MCF 10A (cell line): ENCODE results near the gene UQCC5. TPM values are rescaled to one million over a fixed set of nuclear protein-coding genes. Genes with fewer than 3 reads are reported as not detected.
A peak's percentile ranks its signal among the peaks of the same experiment; 100 is the strongest.

Experiments used
- BruUV-seq: library from RNA; stranded (reverse); fragments of 400-500 nt; replicated peaks from 2 replicates; lab custom pipeline; 2021; lab: Mats Ljungman, UMichigan
- CTCF ChIA-PET: fragments of 300-600 bp; sonication (Branson Sonifier 250); formaldehyde crosslinking; extraction: SDS; loops from one replicate; lab custom pipeline; 2021; ENCODE audit warnings: antibody characterized with exemption, inconsistent platforms; lab: Yijun Ruan, JAX
- POLR2A ChIA-PET: fragments of 300-600, 350-650 bp; sonication (Branson Sonifier 250); formaldehyde crosslinking; extraction: SDS; loops from one replicate; lab custom pipeline; 2020; ENCODE audit warnings: antibody characterized with exemption, inconsistent platforms; lab: Yijun Ruan, JAX
- DNase-seq: peaks from one replicate; pipeline ENCODE4 v3.0.0-alpha.2; 2018; ENCODE audit not compliant: unreplicated experiment
- H3K27ac Mint-ChIP-seq: one replicate; pipeline ENCODE4 v1.8.0; 2022; ENCODE audit warnings: mild to moderate bottlenecking, low read depth, mixed read lengths; ENCODE audit not compliant: unreplicated experiment
- H3K27me3 Mint-ChIP-seq: one replicate; pipeline ENCODE4 v1.8.0; 2022; ENCODE audit warnings: mixed read lengths; ENCODE audit not compliant: insufficient read depth, unreplicated experiment
- H3K36me3 Mint-ChIP-seq: one replicate; pipeline ENCODE4 v1.8.0; 2022; ENCODE audit warnings: mild to moderate bottlenecking, moderate library complexity, mixed read lengths; ENCODE audit not compliant: insufficient read depth, unreplicated experiment
- H3K4me1 Mint-ChIP-seq: one replicate; pipeline ENCODE4 v1.8.0; 2022; ENCODE audit warnings: mixed read lengths; ENCODE audit not compliant: insufficient read depth, unreplicated experiment
- H3K4me3 Mint-ChIP-seq: one replicate; pipeline ENCODE4 v1.8.0; 2022; ENCODE audit warnings: mild to moderate bottlenecking, moderate library complexity, mixed read lengths; ENCODE audit not compliant: unreplicated experiment
- H3K9me3 Mint-ChIP-seq: one replicate; pipeline ENCODE4 v1.8.0; 2022; ENCODE audit warnings: mixed read lengths; ENCODE audit not compliant: unreplicated experiment
- intact Hi-C: fragments of 100-400 bp; cut with micrococcal nuclease; formaldehyde crosslinking; loops from 2 replicates; pipeline ENCODE4 v1.14.1; 2022
- total RNA-seq: library from RNA; stranded (reverse); gene quantifications from 2 replicates; pipeline ENCODE4 v1.2.3, GENCODE V29; 2022
- TF ChIP-seq, protein P1 (sequence below): fragments of 200-600 bp; IDR thresholded peaks from one replicate; pipeline ENCODE4 v1.8.0; 2022; ENCODE audit warnings: antibody characterized with exemption, mild to moderate bottlenecking; ENCODE audit not compliant: unreplicated experiment

The UQCC5 gene
- total RNA-seq, 1 experiment from 2014 or later = 22.6 TPM

DNA sequence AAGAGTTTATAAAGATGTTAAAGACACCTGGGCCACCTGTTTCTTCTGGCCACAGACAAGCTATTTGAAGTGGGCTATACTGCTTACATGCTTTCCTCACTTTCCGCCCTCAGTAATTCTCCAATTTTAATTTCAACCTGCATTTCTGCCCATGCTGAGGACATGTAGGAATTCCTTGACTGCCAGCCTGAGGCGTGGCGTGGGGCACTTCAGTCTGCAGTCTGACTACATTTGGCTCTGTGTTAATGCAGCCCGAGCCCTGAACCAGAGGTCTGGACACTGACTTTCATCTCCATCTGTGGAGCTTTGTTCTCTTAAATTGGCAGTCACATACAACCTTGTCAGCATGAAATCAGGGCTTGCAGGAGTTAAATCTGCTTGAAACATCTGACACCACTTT, 8.5 kb downstream of the UQCC5 start:
- no TSS peak for BruUV-seq
- no peak overlapping the region for H3K27ac Mint-ChIP-seq
- TF ChIP-seq, protein P1, sequence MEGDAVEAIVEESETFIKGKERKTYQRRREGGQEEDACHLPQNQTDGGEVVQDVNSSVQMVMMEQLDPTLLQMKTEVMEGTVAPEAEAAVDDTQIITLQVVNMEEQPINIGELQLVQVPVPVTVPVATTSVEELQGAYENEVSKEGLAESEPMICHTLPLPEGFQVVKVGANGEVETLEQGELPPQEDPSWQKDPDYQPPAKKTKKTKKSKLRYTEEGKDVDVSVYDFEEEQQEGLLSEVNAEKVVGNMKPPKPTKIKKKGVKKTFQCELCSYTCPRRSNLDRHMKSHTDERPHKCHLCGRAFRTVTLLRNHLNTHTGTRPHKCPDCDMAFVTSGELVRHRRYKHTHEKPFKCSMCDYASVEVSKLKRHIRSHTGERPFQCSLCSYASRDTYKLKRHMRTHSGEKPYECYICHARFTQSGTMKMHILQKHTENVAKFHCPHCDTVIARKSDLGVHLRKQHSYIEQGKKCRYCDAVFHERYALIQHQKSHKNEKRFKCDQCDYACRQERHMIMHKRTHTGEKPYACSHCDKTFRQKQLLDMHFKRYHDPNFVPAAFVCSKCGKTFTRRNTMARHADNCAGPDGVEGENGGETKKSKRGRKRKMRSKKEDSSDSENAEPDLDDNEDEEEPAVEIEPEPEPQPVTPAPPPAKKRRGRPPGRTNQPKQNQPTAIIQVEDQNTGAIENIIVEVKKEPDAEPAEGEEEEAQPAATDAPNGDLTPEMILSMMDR = no peak
- H3K36me3 Mint-ChIP-seq = peaks cover 82% of the 10 kb centered on the region
- intact Hi-C loops = no loop called here
- ChIA-PET POLR2A (interaction anchor here (1.2 kb wide), 1 partner anchor 9 kb away, joined by 6 read pairs; the partner anchor contains the start of gene UQCC5), CTCF (interaction anchor here (0.6 kb wide), 1 partner anchor 18 kb away, joined by 3 read pairs; no protein-coding TSS in a partner anchor)
- no peaks in the 10 kb centered on the region for H3K27me3 Mint-ChIP-seq
- H3K4me1 Mint-ChIP-seq = peaks cover 9% of the 10 kb centered on the region
- H3K9me3 Mint-ChIP-seq = no peaks in the 10 kb centered on the region
- no peak for DNase-seq
- H3K4me3 Mint-ChIP-seq = no peak overlapping the region

GRCh38 chr3:52546111-52546901, 9.9 kb downstream of the UQCC5 start:
- POLR2A ChIA-PET = interaction anchor here (1.1 to 1.2 kb wide), 3 partner anchors 10 to 140 kb away, joined by 3 to 6 read pairs (median 3); partner anchors contain the start of gene UQCC5
- CTCF ChIA-PET = no interaction called here
- Mint-ChIP-seq H3K27ac (peak overlapping the region; percentile 42), H3K27me3 (no peaks in the 10 kb centered on the region), H3K4me1 (peaks cover 7% of the 10 kb centered on the region), H3K9me3 (no peaks in the 10 kb centered on the region), H3K4me3 (no peak overlapping the region), H3K36me3 (peaks cover 82% of the 10 kb centered on the region)
- BruUV-seq = no TSS peak
- DNase-seq = no peak
- TF ChIP-seq, protein P1 = no peak
- intact Hi-C loops = no loop called here

DNA sequence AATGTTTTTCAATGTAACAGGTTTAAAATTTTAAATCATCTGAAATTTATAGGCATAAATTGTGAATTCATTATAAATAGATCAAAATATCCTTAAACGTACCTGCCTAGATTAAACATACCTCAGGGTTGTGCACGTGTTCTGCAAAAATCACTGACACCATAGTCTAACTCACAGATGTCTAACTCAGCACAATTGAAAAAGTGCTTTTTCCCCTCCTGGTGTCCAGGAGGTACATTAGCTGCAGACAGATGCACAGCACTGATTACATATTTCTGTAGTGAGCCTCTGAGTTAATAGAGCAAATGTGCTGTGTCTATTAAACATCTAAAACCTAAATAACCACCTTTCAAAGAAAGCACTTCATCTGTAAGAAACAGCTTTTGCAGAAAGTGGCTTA, 10.7 kb downstream of the UQCC5 start:
- intact Hi-C loops = no loop called here
- TF ChIP-seq, protein P1 = no peak
- Mint-ChIP-seq H3K27me3 (no peaks in the 10 kb centered on the region), H3K4me3 (no peak overlapping the region), H3K36me3 (peaks cover 82% of the 10 kb centered on the region), H3K27ac (no peak overlapping the region), H3K4me1 (peaks cover 7% of the 10 kb centered on the region), H3K9me3 (no peaks in the 10 kb centered on the region)
- POLR2A ChIA-PET = interaction anchor here (1.1 kb wide), 1 partner anchor 139 kb away, joined by 3 read pairs; no protein-coding TSS in a partner anchor
- CTCF ChIA-PET = no interaction called here
- DNase-seq = no peak
- BruUV-seq = no TSS peak

DNA sequence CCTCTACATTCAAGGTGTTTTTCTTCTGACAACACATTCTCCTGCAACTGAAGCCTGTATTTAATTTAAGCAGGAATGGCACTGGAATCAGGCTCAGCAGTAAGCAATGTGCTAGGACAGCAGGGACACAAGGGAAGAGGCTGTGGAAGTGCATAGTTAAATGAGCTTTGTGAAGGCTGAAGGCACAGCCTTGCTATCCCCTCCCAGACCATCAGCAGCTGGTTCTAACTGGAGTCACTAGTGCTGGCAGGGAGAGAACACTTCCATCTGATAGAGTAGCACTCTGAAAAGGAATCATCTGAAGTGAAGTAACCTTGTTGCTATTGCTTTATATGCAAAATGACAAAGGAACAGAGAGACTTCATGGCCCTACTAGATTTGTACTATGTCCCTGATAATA, 14.7 kb downstream of the UQCC5 start:
- no TSS peak for BruUV-seq
- H3K27me3 Mint-ChIP-seq = no peaks in the 10 kb centered on the region
- H3K27ac Mint-ChIP-seq = no peak overlapping the region
- TF ChIP-seq, protein P1 = no peak
- no peak overlapping the region for H3K4me3 Mint-ChIP-seq
- ChIA-PET POLR2A (interaction anchor here (1.2 to 3.0 kb wide), 2 partner anchors 8 to 14 kb away, joined by 3 to 16 read pairs; partner anchors contain the start of gene UQCC5), CTCF (interaction anchor here (1.7 kb wide), 1 partner anchor 123 kb away, joined by 4 read pairs; no protein-coding TSS in a partner anchor)
- H3K4me1 Mint-ChIP-seq = no peaks in the 10 kb centered on the region
- DNase-seq = no peak
- H3K36me3 Mint-ChIP-seq = peaks cover 66% of the 10 kb centered on the region
- no peaks in the 10 kb centered on the region for H3K9me3 Mint-ChIP-seq
- intact Hi-C loops = no loop called here
